Muscle layer of colon (tissue), 2 donors: ENCODE results near the gene INS.
"Not testable (repeated sequence)": the region's sequence is repeated elsewhere in the genome, so short reads cannot be mapped to it uniquely, and the experiment has no call there.

ENCODE experiments used
- H3K27ac ChIP-seq: one replicate; pipeline ENCODE4 v1.7.0; 2013; ENCODE audit warnings: low read depth, mild to moderate bottlenecking, low read length, moderate library complexity
- H3K27me3 ChIP-seq, 2 donors: one replicate each; pipeline ENCODE4 v1.7.0; 2013; ENCODE audit warnings: low read length in 2 of 2, mild to moderate bottlenecking in 2 of 2; ENCODE audit not compliant: insufficient read depth in 2 of 2, control insufficient read depth in 1 of 2
- H3K36me3 ChIP-seq: one replicate; pipeline ENCODE4 v1.7.0; 2013; ENCODE audit warnings: mild to moderate bottlenecking, low read length; ENCODE audit not compliant: insufficient read depth
- H3K4me1 ChIP-seq: one replicate; pipeline ENCODE4 v1.7.0; 2013; ENCODE audit warnings: mild to moderate bottlenecking, low read length; ENCODE audit not compliant: insufficient read depth
- H3K4me3 ChIP-seq, 2 donors: one replicate each; pipeline ENCODE4 v1.7.0; 2013; ENCODE audit warnings: low read length in 2 of 2, low read depth in 1 of 2, mild to moderate bottlenecking in 1 of 2, moderate library complexity in 1 of 2
- H3K9ac ChIP-seq: one replicate; pipeline ENCODE4 v1.7.0; 2013; ENCODE audit warnings: low read length
- H3K9me3 ChIP-seq: one replicate; pipeline ENCODE4 v1.7.0; 2013; ENCODE audit warnings: mild to moderate bottlenecking, low read length
- donor health status: abdominal sarcoma.
- donor health status: Adenocarcinoma of cecum.

INS gene

GRCh38 chr11:2131371-2132236 lies 29.4 kb downstream of the INS start:
- Histone ChIP-seq H3K36me3 (no peaks in the 10 kb centered on the region), H3K4me1 (no peaks in the 10 kb centered on the region), H3K27ac (no peak overlapping the region), H3K27me3 (peaks cover 0 to 56% of the 10 kb centered on the region in 2 donors), H3K9me3 (no peaks in the 10 kb centered on the region), H3K4me3 (no peak overlapping the region), H3K9ac (no peak overlapping the region)

- no peaks in the 10 kb centered on the region for H3K9me3 ChIP-seq
- H3K4me1 ChIP-seq, result no peaks in the 10 kb centered on the region
- no peak overlapping the region for H3K27ac ChIP-seq
- no peak overlapping the region for H3K4me3 ChIP-seq
- no peaks in the 10 kb centered on the region for H3K36me3 ChIP-seq
- no peak overlapping the region for H3K9ac ChIP-seq
- H3K27me3 ChIP-seq, result peaks cover 0 to 49% of the 10 kb centered on the region in 2 donors
Measured at GRCh38 chr11:2130881-2131352, 30.1 kb downstream of the INS start.

GRCh38 chr11:2129699-2130366 lies 31.2 kb downstream of the INS start:
- H3K27ac ChIP-seq, result no peak overlapping the region
- no peak overlapping the region for H3K4me3 ChIP-seq
- no peak overlapping the region for H3K9ac ChIP-seq
- H3K4me1 ChIP-seq, result no peaks in the 10 kb centered on the region
- peaks cover 0 to 38% of the 10 kb centered on the region in 2 donors for H3K27me3 ChIP-seq
- H3K36me3 ChIP-seq, result no peaks in the 10 kb centered on the region
- H3K9me3 ChIP-seq, result no peaks in the 10 kb centered on the region

GRCh38 chr11:2129308-2129698 lies 31.7 kb downstream of the INS start:
- Histone ChIP-seq H3K4me1 (no peaks in the 10 kb centered on the region), H3K4me3 (no peak overlapping the region), H3K27me3 (peaks cover 0 to 33% of the 10 kb centered on the region in 2 donors), H3K9ac (no peak overlapping the region), H3K36me3 (no peaks in the 10 kb centered on the region), H3K9me3 (no peaks in the 10 kb centered on the region), H3K27ac (no peak overlapping the region)

- no peaks in the 10 kb centered on the region for H3K9me3 ChIP-seq
- no peaks in the 10 kb centered on the region for H3K4me1 ChIP-seq
- H3K9ac ChIP-seq, result no peak overlapping the region
- no peak overlapping the region for H3K27ac ChIP-seq
- H3K27me3 ChIP-seq, result peaks cover 0 to 27% of the 10 kb centered on the region in 2 donors
- no peaks in the 10 kb centered on the region for H3K36me3 ChIP-seq
- H3K4me3 ChIP-seq, result no peak overlapping the region
Measured at GRCh38 chr11:2128511-2129307, 32.3 kb downstream of the INS start.

GRCh38 chr11:2128130-2128510 lies 32.9 kb downstream of the INS start:
- Histone ChIP-seq H3K4me3 (no peak overlapping the region), H3K9me3 (no peaks in the 10 kb centered on the region), H3K27ac (no peak overlapping the region), H3K4me1 (no peaks in the 10 kb centered on the region), H3K9ac (no peak overlapping the region), H3K27me3 (peaks cover 0 to 21% of the 10 kb centered on the region in 2 donors), H3K36me3 (no peaks in the 10 kb centered on the region)

GRCh38 chr11:2127482-2128129 lies 33.4 kb downstream of the INS start:
- Histone ChIP-seq H3K4me1 (no peaks in the 10 kb centered on the region), H3K27ac (no peak overlapping the region), H3K36me3 (no peaks in the 10 kb centered on the region), H3K9me3 (no peaks in the 10 kb centered on the region), H3K4me3 (no peak overlapping the region), H3K9ac (no peak overlapping the region), H3K27me3 (peaks cover 0 to 18% of the 10 kb centered on the region in 2 donors)

- Histone ChIP-seq H3K9ac (no peak overlapping the region), H3K36me3 (no peaks in the 10 kb centered on the region), H3K9me3 (no peaks in the 10 kb centered on the region), H3K4me1 (no peaks in the 10 kb centered on the region), H3K27me3 (peaks cover 0 to 28% of the 10 kb centered on the region in 2 donors), H3K27ac (no peak overlapping the region), H3K4me3 (no peak overlapping the region)
Measured at GRCh38 chr11:2126520-2127085, 34.4 kb downstream of the INS start.

- not testable (repeated sequence) for H3K9me3 ChIP-seq, H3K27ac ChIP-seq, H3K4me1 ChIP-seq, H3K36me3 ChIP-seq, H3K9ac ChIP-seq, H3K4me3 ChIP-seq
- H3K27me3 ChIP-seq, result peaks cover 0 to 33% of the 10 kb centered on the region in 2 donors
Measured at GRCh38 chr11:2124736-2125484, 36.1 kb downstream of the INS start.

- no peaks in the 10 kb centered on the region for H3K9me3 ChIP-seq
- H3K36me3 ChIP-seq, result no peaks in the 10 kb centered on the region
- H3K9ac ChIP-seq, result no peak overlapping the region
- no peak overlapping the region for H3K27ac ChIP-seq
- no peak overlapping the region for H3K4me3 ChIP-seq
- no peaks in the 10 kb centered on the region for H3K4me1 ChIP-seq
- H3K27me3 ChIP-seq, result peaks cover 0 to 24% of the 10 kb centered on the region in 2 donors
Measured at GRCh38 chr11:2123628-2123960, 37.4 kb downstream of the INS start.
